ENCODE data around the gene SKOR1.

The SKOR1 gene

DNA sequence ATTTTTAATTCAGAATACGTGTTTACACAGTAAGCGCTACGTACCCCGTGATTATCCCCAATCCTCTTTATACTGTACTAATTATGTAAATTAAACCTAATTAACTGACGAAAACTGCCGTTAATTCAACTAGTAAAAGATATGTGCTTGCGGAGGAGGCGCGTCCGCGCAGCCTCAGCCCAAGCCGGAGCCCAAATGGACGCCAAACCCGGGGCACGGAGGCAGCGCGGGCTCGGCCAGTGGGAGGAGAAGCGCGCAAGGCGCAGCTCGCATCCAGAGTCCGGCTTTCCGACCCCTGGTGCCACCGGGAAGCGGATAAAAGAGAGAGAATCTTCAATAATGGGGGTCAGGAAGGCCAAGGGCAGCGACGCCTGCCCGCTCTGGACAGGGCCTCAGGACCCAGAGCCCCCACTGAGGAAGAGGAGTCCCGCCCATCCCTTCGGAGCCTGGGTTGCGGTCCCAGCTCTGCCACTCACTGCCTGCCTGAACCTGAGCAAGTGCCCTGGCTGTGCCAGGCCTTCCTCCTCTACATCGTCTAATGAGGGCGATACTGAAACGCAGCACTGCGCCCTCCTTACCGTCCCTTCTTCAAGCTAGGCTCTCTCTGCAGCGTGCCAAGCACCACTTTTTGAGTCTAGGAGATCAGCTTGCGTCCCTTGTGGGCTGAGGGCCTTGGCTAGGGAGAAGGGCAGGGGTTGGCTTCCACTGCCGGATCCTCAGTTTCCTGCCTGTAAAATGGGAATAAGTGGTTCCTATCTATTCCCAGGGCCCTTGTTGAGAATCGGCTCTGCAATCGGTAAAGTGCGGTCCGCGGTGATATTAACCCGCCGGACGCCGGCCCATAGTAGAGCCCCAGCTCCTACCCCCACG lies 5.0 kb upstream of the SKOR1 start:
- peaks cover 11% of the 10 kb centered on the region; the same call in 1 of the 2 replicates for H3K9me3 ChIP-seq (ENCODE audit: insufficient read depth, low read length)
- no peak for DNase-seq (ENCODE audit: low read depth, low spot score)
- no peaks in the 10 kb centered on the region for H3K36me3 ChIP-seq (ENCODE audit: insufficient read depth, insufficient read length, low read length)
- no peak overlapping the region for H3K9ac ChIP-seq (ENCODE audit: insufficient read length, low read depth)
- peaks cover 14% of the 10 kb centered on the region for H3K4me1 ChIP-seq (ENCODE audit: insufficient read depth, insufficient read length)
- H3K27me3 ChIP-seq (ENCODE audit: insufficient read depth, insufficient read length), result peaks cover 84% of the 10 kb centered on the region
- TF ChIP-seq SUZ12 (IDR thresholded peaks at IDR 0.05; ENCODE audit: extremely low read depth, insufficient read depth, insufficient read length) (no peak), ZNF274 (IDR thresholded peaks at IDR 0.05; ENCODE audit: low read depth, low read length) (no peak), YY1 (IDR thresholded peaks at IDR 0.05; ENCODE audit: insufficient read depth, insufficient read length) (no peak)
- no peak overlapping the region for H3K4me3 ChIP-seq (ENCODE audit: insufficient read length, low read depth)

DNA sequence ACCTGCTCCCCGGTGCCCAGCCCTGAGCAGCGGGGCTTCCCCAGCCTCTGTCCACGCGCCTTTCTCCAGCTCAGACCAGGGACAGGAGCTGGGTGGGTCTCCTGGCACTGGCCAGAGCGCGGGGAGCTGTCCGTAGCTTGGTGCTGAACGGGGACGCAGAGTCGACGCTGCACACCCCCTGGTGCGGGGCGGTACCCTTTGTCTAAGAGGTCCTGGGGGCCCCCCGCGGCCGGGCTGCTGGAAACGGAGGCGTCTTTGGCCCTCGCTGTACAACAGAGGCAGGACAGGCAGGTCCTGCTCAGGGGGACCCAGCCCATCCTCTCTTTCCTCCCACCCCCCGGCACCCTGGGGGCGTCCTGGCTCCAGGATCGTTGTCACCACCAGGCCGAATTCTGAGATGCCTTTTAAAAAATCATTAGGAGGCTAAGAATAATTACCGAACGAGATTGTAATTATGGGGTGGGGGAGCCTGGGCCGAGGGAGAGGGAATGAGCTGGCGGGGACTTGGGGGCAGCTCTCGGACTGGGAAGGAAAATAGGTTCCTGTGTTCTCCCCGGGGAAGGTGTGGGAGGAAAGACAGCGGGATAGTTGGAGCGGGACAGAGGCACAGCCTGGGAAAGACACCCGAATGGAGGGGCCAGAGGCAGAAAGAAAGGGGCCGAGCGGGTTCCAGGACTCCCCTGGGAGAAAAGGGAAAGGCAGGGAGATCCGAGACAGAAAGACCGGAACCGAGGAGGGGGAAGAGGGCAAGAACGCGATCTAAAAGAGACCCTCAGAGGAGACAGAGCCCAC lies 4.1 kb upstream of the SKOR1 start:
- H3K4me1 ChIP-seq (ENCODE audit: insufficient read depth, insufficient read length), result peaks cover 18% of the 10 kb centered on the region
- no peaks in the 10 kb centered on the region for H3K36me3 ChIP-seq (ENCODE audit: insufficient read depth, insufficient read length, low read length)
- no peak overlapping the region for H3K4me3 ChIP-seq (ENCODE audit: insufficient read length, low read depth)
- peaks cover 6% of the 10 kb centered on the region; the same call in 1 of the 2 replicates for H3K9me3 ChIP-seq (ENCODE audit: insufficient read depth, low read length)
- peaks cover 93% of the 10 kb centered on the region for H3K27me3 ChIP-seq (ENCODE audit: insufficient read depth, insufficient read length)
- H3K9ac ChIP-seq (ENCODE audit: insufficient read length, low read depth), result no peak overlapping the region
- no peak for DNase-seq (ENCODE audit: low read depth, low spot score)
- TF ChIP-seq YY1 (IDR thresholded peaks at IDR 0.05; ENCODE audit: insufficient read depth, insufficient read length) (no peak), ZNF274 (IDR thresholded peaks at IDR 0.05; ENCODE audit: low read depth, low read length) (no peak), SUZ12 (IDR thresholded peaks at IDR 0.05; ENCODE audit: extremely low read depth, insufficient read depth, insufficient read length) (peak; percentile 8)

DNA sequence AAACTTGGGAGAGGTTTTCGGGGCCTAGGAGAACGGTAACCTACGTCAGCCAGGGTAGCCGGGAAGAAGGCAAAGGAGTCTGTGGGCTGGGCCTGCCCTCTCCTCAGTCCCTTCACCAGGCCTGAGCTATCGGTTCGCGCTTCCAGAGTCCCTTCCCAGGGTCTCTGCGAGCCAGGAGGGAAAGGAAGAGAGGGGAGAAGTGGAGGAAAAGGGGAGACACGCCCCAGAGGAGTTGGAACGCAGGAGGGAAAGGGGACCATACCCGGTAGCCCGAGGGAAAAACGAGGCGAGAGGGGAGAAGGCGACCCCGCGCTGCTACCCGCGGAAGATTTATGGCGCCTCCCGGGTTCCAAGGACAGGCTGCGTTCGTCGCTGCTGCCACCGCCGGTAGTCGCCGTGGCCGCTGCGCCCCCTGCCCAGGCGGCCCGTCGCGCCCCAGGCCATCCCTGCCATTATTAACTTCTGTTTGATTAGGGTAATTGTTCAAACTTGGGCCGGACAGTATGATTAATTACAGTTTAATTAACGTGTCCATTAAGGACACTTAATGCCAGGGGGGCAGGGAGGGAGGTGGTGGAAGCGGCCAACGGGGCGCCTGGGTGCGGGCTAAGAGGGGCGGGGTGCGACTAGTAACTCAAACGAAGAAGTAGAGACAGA lies 3.4 kb upstream of the SKOR1 start:
- peaks cover 19% of the 10 kb centered on the region for H3K4me1 ChIP-seq (ENCODE audit: insufficient read depth, insufficient read length)
- no peaks in the 10 kb centered on the region for H3K36me3 ChIP-seq (ENCODE audit: insufficient read depth, insufficient read length, low read length)
- no peak for DNase-seq (ENCODE audit: low read depth, low spot score)
- H3K27me3 ChIP-seq (ENCODE audit: insufficient read depth, insufficient read length), result peaks cover 97% of the 10 kb centered on the region
- H3K4me3 ChIP-seq (ENCODE audit: insufficient read length, low read depth), result no peak overlapping the region
- H3K9ac ChIP-seq (ENCODE audit: insufficient read length, low read depth), result no peak overlapping the region
- H3K9me3 ChIP-seq (ENCODE audit: insufficient read depth, low read length), result peaks cover 5% of the 10 kb centered on the region; the same call in 1 of the 2 replicates
- TF ChIP-seq YY1 (IDR thresholded peaks at IDR 0.05; ENCODE audit: insufficient read depth, insufficient read length) (no peak), SUZ12 (IDR thresholded peaks at IDR 0.05; ENCODE audit: extremely low read depth, insufficient read depth, insufficient read length) (no peak), ZNF274 (IDR thresholded peaks at IDR 0.05; ENCODE audit: low read depth, low read length) (no peak)

DNA sequence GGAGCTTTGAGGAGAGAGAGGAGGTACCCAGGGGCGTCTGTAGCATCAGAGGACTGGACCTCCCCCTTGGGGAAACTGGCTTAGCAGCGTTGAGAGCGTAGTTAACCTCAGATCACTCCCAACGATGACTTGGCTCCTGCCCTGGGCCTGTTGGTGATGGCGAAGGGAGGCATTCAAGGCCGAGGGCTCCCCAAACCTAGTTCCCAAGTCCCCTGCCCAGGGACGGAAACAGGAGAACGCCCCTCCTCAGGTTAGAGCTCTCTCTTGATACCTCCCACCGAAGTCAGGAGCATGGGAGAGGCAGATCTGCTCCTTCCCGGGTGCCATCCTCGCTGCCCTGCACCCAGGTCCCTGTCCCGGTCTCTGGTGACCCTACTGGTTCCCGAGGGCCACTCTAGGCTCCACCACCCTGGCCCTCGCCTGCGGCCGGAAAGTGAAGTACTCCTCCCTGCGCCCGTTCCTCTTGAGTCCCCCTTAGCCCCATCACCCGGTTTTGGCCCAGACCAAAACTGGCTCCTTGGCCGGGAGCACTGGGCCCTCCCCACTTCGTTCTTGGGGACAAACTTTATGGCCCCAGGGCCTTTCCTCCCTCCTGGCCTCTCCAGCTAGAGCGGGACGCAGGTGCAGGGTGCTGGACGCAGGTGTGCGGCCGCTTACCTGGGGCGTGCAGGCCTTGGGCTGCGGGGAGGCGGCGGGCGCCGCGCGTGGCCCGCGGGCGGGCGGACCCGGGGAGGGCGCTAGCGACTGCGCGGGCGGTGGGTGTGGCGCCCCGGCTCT lies 2.6 kb upstream of the SKOR1 start:
- no peak for DNase-seq (ENCODE audit: low read depth, low spot score)
- Histone ChIP-seq H3K4me1 (ENCODE audit: insufficient read depth, insufficient read length) (peaks cover 19% of the 10 kb centered on the region), H3K9me3 (ENCODE audit: insufficient read depth, low read length) (peaks cover 5% of the 10 kb centered on the region; the same call in 1 of the 2 replicates), H3K9ac (ENCODE audit: insufficient read length, low read depth) (no peak overlapping the region), H3K36me3 (ENCODE audit: insufficient read depth, insufficient read length, low read length) (no peaks in the 10 kb centered on the region), H3K27me3 (ENCODE audit: insufficient read depth, insufficient read length) (peaks cover 98% of the 10 kb centered on the region), H3K4me3 (ENCODE audit: insufficient read length, low read depth) (peak overlapping the region; percentile 4)
- TF ChIP-seq YY1 (IDR thresholded peaks at IDR 0.05; ENCODE audit: insufficient read depth, insufficient read length) (no peak), ZNF274 (IDR thresholded peaks at IDR 0.05; ENCODE audit: low read depth, low read length) (no peak), SUZ12 (IDR thresholded peaks at IDR 0.05; ENCODE audit: extremely low read depth, insufficient read depth, insufficient read length) (peak; percentile 98)

DNA sequence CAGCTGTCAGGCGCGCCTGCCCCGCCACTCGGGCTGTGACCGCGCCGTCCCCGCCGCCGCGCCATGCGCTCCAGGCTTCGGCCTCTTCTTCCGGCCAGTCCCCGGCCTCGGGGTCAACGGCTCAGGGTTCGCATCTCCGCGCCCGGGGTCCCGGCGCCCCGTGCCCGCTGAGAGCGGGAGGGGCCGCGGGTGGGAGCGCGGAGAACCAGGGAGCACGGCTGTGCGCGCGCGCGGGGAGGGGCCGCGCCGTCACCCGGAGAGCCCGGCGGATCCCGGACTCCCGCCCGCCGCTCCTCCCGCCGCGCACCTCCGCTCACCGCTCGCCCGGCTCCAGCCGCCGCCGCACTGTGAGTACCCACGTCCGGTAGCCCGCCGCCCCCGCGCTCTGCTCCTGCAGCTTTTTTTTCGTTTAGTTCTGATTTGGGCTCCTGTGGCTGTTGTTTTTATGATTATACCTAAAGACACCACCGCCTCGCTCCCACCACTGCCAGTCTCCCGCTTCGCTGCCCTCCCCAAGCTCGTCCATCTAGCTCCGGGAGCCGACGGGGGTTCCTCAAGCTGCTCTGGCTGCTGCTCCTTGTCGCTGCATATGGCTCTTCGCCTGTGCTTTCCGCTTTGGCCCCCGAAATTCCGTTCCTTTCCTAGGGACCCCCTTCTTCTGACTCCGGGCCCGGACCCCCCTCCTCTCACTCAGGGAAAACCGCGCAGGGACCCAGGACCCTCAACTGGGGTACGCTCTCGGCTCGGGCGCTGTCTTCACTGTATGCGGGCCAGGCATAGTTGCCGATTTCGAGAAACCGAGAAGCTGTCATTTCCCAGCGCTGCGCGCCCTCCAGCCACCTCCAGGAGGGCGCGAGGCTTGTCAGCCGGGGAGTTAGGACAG lies 1.8 kb upstream of the SKOR1 start:
- H3K9me3 ChIP-seq (ENCODE audit: insufficient read depth, low read length), result peaks cover 5% of the 10 kb centered on the region; the same call in 1 of the 2 replicates
- TF ChIP-seq SUZ12 (IDR thresholded peaks at IDR 0.05; ENCODE audit: extremely low read depth, insufficient read depth, insufficient read length), result peak; percentile 89
- TF ChIP-seq ZNF274 (IDR thresholded peaks at IDR 0.05; ENCODE audit: low read depth, low read length), result no peak
- H3K9ac ChIP-seq (ENCODE audit: insufficient read length, low read depth), result no peak overlapping the region
- H3K36me3 ChIP-seq (ENCODE audit: insufficient read depth, insufficient read length, low read length), result no peaks in the 10 kb centered on the region
- H3K4me3 ChIP-seq (ENCODE audit: insufficient read length, low read depth), result peak overlapping the region; percentile 18
- DNase-seq (ENCODE audit: low read depth, low spot score), result no peak
- H3K4me1 ChIP-seq (ENCODE audit: insufficient read depth, insufficient read length), result peaks cover 22% of the 10 kb centered on the region
- peaks cover 98% of the 10 kb centered on the region for H3K27me3 ChIP-seq (ENCODE audit: insufficient read depth, insufficient read length)
